Measurements from ENCODE around the gene ANKMY1.

ANKMY1 gene

GRCh38 chr2:240513549-240514287, 44.1 kb downstream of the ANKMY1 start:
- no peak for DNase-seq

GRCh38 chr2:240512666-240513535, 44.9 kb downstream of the ANKMY1 start:
- DNase-seq: no peak

DNA sequence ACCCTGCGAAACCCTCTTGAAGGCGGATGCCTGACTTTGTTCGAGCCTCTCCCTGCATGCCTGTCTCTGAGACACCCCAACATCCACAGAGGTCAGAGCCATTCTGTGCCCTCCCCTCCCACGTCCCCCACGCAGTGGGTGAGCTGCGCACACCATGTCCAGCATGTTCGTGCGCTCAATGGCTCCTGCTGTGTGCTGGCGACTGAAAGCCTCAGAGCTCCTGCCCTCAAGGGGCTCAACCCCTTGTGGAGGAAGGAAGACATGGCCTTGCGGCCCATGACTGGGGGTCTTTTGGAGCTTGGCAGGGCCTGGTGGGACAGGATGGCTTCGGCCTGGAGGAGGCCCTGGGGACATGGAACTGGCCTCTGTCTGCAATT, 45.7 kb downstream of the ANKMY1 start:
- no peak for DNase-seq

DNA sequence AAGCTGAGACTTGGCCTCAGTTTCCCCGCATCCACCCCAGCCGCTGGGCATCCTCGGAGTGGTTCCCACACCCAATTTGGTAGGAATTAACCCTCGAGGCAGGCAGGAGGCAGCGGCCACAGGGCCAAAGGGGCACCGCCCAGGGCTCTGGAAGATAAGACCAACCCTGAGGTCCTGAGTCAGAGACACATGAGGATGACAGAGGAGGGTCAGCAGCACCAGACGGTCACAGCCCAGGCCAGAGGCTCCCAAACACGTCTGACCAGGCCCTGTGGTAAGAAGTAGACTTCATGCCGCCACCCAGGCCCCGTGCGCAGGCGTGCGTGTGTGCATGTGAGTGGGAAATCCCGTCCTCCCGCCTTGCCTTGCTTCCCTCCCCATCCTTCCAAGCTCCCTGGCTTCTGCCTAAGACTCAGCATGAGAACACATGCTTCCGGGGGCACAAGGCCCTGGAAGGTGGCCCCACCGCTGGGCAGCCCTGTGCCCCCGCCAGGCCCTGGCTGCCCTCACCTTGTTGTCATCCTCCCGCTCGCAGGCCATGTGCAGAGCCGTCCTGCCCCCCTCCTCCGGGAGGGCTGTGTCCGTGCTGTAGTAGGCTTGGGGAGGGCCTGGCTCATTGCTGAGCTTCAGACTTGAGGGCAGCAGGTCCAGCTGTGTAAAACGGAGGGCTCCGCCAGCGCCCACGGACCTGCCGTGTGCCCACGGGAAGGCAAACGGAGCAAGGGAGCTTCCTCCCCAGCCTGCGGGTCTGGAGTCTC, 46.3 kb downstream of the ANKMY1 start:
- DNase-seq: no peak

DNA sequence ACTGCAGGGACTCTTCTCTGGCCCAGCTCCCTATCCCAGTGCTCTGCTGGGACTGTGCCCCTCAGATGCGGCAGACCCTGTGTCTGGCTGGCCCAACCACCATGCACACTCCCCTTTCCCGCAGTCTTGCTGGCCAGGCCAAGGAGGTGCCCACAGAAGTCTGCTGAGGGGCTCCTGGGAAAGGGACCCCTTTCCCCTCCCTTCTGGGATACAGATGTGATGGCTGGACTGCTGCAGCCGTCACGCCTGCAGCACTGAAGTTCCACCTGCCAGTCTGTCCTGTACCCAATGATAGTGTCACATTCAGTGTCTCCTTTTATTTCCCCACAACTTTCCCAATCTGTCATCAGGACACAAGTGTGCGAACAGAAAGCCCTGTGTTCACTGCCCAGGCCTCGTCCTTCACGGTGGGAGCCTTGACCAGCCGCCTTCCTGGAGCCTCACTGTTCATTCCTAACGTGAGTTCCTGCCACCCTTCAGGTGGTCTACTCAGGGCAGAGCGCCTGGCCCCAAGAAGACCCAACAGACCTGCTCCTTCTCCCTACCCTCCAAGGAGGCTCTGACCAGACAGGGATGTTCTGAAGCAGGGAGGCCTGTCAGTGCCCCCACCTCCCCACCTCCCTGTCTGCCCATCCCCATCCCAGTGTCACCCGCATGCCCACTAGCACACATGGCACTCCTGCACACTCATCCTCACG, 47.1 kb downstream of the ANKMY1 start:
- no peak for DNase-seq

DNA sequence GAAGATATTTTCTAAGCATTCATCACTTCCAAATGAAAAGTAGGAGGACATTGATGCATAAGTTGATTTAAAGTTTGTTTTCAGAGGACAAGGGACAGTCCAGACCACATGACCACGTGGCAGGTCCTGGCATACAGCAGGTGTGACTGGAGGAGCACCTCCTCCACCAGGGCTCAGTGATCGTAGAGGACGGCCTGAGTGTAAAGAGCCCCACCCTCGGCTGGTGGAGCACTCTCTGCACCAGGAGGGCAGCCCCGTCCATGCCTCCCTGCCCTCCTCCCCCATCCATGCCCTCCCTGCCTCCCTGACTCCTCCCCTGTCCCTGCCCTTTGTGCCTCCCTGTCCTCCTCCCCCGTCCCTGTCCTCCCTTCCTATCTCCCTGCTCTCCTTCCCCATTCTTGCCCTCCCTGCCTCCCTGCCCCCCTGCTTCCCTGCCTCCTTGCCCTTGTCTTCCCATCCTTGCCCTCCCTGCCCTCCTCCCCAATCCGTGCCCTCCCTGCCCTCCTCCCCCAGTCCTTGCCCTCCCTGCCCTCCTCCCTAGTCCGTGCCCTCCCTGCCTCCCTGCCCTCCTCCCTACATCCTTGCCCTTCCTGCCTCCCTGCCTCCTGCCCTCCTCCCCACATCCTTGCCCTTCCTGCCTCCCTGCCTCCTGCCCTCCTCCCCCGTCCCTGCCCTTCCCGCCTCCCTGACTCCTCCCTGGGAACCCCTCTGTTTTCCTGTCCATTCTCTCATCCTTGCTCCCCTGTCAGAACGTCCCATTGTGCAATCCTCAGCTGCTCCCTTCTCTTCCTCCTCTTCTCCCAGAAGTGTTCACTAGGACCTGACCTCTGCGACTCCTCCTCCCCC, 47.9 kb downstream of the ANKMY1 start:
- no peak for DNase-seq

GRCh38 chr2:240508832-240509545, 48.8 kb downstream of the ANKMY1 start:
- no peak for DNase-seq

GRCh38 chr2:240507778-240508251, 50.0 kb downstream of the ANKMY1 start:
- DNase-seq: no peak

DNA sequence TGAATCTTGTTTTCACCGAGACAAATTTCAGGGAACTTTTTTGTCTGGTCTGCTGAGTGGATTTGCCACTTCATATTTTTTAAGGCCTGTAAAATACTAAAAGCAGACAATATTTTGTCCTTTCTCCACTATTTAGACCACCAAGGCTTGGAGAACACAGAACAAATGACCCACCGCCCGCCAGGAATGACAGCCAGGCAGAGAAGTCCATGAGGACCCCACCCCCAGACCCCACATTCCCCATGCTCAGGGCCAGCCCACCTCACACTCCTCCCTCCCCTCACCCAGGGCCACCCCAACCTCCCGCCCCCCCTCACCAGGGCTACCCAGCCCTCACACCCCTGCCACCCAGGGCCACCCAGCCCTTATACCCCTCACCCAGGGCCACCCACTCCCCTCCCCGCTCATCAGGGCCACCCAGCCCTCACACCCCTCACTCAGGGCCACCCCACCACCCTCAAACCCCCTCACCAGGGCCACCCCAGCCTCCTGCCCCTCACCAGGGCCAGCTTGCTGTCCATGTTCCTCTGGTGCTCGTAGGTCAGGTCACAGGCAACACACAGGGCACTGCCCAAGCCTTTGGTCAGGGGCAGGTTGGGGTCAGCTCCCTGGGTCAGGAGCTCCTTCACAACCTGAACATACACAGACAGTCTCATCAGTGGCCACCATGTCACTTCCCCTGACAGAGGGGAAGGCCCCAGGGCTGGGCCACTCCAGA, 50.6 kb downstream of the ANKMY1 start:
- no peak for DNase-seq

- DNase-seq: no peak
Observed at GRCh38 chr2:240506406-240507059, 51.3 kb downstream of the ANKMY1 start.

- DNase-seq: no peak
Observed at GRCh38 chr2:240505910-240506309, 51.9 kb downstream of the ANKMY1 start.

GRCh38 chr2:240503848-240504247, 53.9 kb downstream of the ANKMY1 start:
- DNase-seq: no peak

- no peak for DNase-seq
Observed at GRCh38 chr2:240503375-240503774, 54.4 kb downstream of the ANKMY1 start.

GRCh38 chr2:240502430-240503121, 55.2 kb downstream of the ANKMY1 start:
- no peak for DNase-seq

DNA sequence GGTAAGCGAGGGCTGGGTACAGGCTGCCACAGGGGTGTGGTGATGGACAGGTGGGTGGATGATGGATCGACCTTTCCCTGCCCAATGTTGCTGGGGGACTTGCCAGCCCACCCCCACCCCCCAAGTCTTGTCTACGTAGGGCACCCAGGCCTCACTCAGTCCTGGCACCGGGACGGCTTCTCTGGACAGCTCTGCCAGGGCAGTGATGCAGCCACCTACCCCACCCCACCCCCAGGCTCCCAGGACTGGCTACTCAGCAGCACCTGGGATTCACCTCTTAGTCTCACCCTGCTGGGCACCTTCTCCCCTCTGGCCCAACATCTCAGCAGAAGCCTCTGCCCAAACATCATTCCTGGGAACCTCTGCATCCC, 55.7 kb downstream of the ANKMY1 start:
- no peak for DNase-seq

GRCh38 chr2:240501531-240501991, 56.2 kb downstream of the ANKMY1 start:
- DNase-seq: no peak

DNA sequence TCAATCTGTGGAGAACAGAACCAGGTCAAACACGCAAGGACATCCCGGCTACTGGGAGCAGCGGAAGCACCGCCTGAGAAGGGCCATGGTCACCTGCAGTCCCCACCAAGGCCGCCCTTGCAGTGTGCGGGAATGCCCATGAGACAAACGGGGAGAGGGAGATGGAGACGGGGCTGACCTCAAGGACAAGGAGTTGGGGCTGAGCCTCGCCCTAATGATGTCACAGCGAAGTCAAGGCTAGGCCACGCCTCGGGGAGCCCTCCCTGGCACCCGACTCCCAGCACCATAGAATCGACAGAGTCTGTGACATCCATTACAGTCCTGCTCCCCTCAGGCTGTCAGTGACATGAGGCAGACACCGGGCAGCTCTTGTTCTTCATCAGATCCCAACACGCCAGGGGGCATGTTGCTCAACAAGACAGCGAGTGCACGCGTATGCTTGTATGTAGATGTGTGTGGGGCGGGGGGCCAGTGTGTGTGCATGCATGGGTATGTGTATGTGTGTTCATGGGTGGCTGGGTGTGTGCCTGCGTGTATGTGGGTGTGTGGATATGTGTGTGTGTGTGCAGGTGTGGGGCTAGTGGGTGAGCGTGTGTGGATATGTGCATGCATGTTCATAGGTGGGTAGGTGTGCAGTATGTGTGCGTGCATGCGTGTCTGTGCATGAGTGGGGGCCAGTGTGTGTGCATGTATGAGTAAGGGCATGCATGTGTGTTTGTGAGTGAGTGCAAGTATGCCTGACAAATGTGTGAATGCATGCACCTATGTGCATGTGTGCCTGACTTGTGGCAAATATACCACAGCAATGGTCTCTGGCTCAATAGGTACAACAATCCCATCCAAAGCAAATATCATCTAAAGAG, 57.0 kb downstream of the ANKMY1 start:
- DNase-seq: no peak
